Naive thymus-derived CD4-positive, alpha-beta T cell (primary cell): ENCODE measurements around the gene LSP1. TPM values are rescaled to one million over a fixed set of nuclear protein-coding genes. Genes with fewer than 3 reads are reported as not detected.

Experiments
- ATAC-seq: fragments of 150-1000 bp; cut with Tn5 transposase; 2 replicates; pipeline ENCODE4 v1.10.0; 2021; ENCODE audit warnings: mild to moderate bottlenecking, moderate library complexity
- CTCF ChIA-PET: fragments of 350-600 bp; sonication (Branson Sonifier 250); formaldehyde crosslinking; loops from one replicate; lab custom pipeline; 2021; ENCODE audit warnings: antibody characterized with exemption; lab: Charles Lee
- POLR2A ChIA-PET: fragments of 350-600 bp; sonication (Branson Sonifier 250); formaldehyde crosslinking; loops from one replicate; lab custom pipeline; 2021; ENCODE audit warnings: antibody characterized with exemption, inconsistent platforms; lab: Charles Lee
- DNase-seq, 9 donors: peaks; one replicate each; pipeline versions ENCODE4 v3.0.0 to v3.0.0-alpha.2; 2020 to 2022; ENCODE audit warnings: mixed read lengths in 1 of 9
- H3K27ac ChIP-seq: one replicate; pipeline ENCODE4 v1.7.0; 2013; ENCODE audit warnings: mild to moderate bottlenecking, low read depth, low read length, moderate library complexity
- H3K27me3 ChIP-seq, 2 donors: one replicate each; pipeline ENCODE4 v1.7.0; 2013; ENCODE audit warnings: low read length in 2 of 2, mild to moderate bottlenecking in 2 of 2, moderate library complexity in 2 of 2; ENCODE audit not compliant: control insufficient read depth in 2 of 2, insufficient read depth in 2 of 2
- H3K36me3 ChIP-seq, 3 experiments: 1 replicate in 2 of 3; 2 replicates in 1 of 3; pipeline ENCODE4 v1.7.0; 2013; ENCODE audit warnings: low read length in 3 of 3, mild to moderate bottlenecking in 3 of 3, moderate library complexity in 1 of 3; ENCODE audit not compliant: insufficient read depth in 3 of 3, control insufficient read depth in 2 of 3
- H3K4me1 ChIP-seq, 2 donors: one replicate each; pipeline ENCODE4 v1.7.0; 2013; ENCODE audit warnings: low read length in 2 of 2, mild to moderate bottlenecking in 2 of 2, moderate library complexity in 1 of 2; ENCODE audit not compliant: control insufficient read depth in 2 of 2, insufficient read depth in 2 of 2
- H3K4me3 ChIP-seq: 2 replicates; pipeline ENCODE4 v1.7.0; 2013; ENCODE audit warnings: mild to moderate bottlenecking, low read length
- H3K9me3 ChIP-seq, 3 experiments: 1 replicate in 2 of 3; 2 replicates in 1 of 3; pipeline ENCODE4 v1.7.0; 2013; ENCODE audit warnings: low read length in 3 of 3; ENCODE audit not compliant: control insufficient read depth in 2 of 3
- H3K27ac Mint-ChIP-seq, 9 donors: one replicate each; pipeline ENCODE4 v1.8.0; 2020 to 2022; ENCODE audit warnings: mixed read lengths in 9 of 9, mild to moderate bottlenecking in 8 of 9, moderate library complexity in 5 of 9, inconsistent platforms in 2 of 9
- H3K27me3 Mint-ChIP-seq, 5 donors: one replicate each; pipeline ENCODE4 v1.8.0; 2021 to 2022; ENCODE audit warnings: mixed read lengths in 5 of 5, mild to moderate bottlenecking in 1 of 5
- H3K36me3 Mint-ChIP-seq, 5 donors: one replicate each; pipeline ENCODE4 v1.8.0; 2020 to 2022; ENCODE audit warnings: mixed read lengths in 5 of 5, mild to moderate bottlenecking in 3 of 5, inconsistent platforms in 1 of 5
- H3K4me1 Mint-ChIP-seq, 7 donors: one replicate each; pipeline ENCODE4 v1.8.0; 2020 to 2022; ENCODE audit warnings: mixed read lengths in 7 of 7, mild to moderate bottlenecking in 3 of 7, inconsistent platforms in 1 of 7
- H3K4me3 Mint-ChIP-seq, 10 donors: one replicate each; pipeline ENCODE4 v1.8.0; 2020 to 2022; ENCODE audit warnings: mild to moderate bottlenecking in 10 of 10, mixed read lengths in 10 of 10, moderate library complexity in 6 of 10, inconsistent platforms in 2 of 10
- H3K9me3 Mint-ChIP-seq, 11 donors: one replicate each; pipeline ENCODE4 v1.8.0; 2020 to 2022; ENCODE audit warnings: mixed read lengths in 11 of 11, mild to moderate bottlenecking in 4 of 11, inconsistent platforms in 1 of 11, moderate library complexity in 1 of 11
- intact Hi-C, 2 donors: fragments of 100-400 bp; cut with micrococcal nuclease; formaldehyde crosslinking; loops; one replicate each; pipeline ENCODE4 v1.15.1; 2023
- polyA plus RNA-seq, 2 donors: library from polyadenylated mRNA; unstranded; fragments of 300-500 nt; fragmentation: Illumina TruSeq; gene quantifications; one replicate each; pipeline ENCODE4 v1.2.3, GENCODE V29; 2021
- total RNA-seq, 6 experiments: library from RNA in 5 of 6; stranded (reverse) in 5 of 6; gene quantifications; 1 replicate in 5 of 6; 2 replicates in 1 of 6; pipeline ENCODE4 v1.2.3 and lab custom pipeline; 2021 to 2026

Gene LSP1
- total and polyA plus RNA-seq, 7 experiments from 2014 or later, result 248 to 578 (median 295) TPM

DNA sequence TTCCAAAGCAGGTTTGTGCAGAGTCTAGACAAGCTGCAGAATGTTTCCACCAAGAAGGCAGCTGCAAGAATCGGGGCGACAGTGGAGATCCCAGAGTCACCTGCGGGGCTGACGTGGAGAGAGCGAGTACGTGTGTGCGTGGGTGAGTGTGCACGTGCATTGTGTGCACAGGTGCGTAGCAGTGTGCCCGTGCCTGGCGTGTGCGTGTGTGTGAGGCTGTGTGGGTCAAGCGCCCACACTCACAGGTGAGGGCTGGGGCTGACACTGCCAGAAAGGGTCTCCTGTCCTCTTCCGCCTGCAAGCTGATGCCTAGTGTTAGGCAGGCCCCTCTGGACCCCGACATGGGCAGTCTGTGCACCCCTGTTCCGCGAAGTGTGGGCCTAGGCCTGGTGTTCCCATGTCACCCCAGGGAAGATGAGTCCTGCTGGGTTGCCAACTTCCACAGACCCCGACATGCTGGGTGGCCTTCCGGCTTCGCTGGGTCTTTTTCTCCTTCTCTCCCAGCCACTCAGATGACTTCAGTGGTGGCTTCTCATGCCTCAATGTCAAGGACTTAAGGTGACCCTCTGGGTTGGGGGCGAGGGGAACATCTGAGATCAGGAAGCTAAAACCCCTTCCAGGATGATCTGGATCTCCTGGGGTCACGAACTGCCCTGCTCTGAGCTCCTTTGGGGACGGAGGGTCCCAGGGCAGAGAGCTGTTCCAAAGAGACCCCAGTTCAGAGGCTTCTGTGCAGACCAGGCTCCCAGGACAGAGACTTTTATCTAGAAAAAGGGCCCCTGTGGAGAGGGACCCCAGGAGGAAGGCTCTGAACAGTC is 28.5 kb upstream of the LSP1 start:
- Histone ChIP-seq H3K9me3 (no peaks in the 10 kb centered on the region), H3K27me3 (no peaks in the 10 kb centered on the region), H3K27ac (no peak overlapping the region), H3K36me3 (no peaks in the 10 kb centered on the region), H3K4me3 (no peak overlapping the region), H3K4me1 (no peaks in the 10 kb centered on the region)
- Mint-ChIP-seq H3K27me3 (peaks cover 0 to 11% (median 0%) of the 10 kb centered on the region in 5 donors), H3K9me3 (peaks cover 0 to 7% (median 2%) of the 10 kb centered on the region in 11 donors), H3K4me3 (no peak overlapping the region), H3K4me1 (peaks cover 0 to 1% (median 0%) of the 10 kb centered on the region in 7 donors), H3K36me3 (peaks cover 0 to 3% (median 0%) of the 10 kb centered on the region in 5 donors), H3K27ac (no peak overlapping the region)
- no peak for DNase-seq
- ChIA-PET POLR2A (no interaction called here), CTCF (no interaction called here)
- ATAC-seq, result no peak
- intact Hi-C loops, result no loop called here

DNA sequence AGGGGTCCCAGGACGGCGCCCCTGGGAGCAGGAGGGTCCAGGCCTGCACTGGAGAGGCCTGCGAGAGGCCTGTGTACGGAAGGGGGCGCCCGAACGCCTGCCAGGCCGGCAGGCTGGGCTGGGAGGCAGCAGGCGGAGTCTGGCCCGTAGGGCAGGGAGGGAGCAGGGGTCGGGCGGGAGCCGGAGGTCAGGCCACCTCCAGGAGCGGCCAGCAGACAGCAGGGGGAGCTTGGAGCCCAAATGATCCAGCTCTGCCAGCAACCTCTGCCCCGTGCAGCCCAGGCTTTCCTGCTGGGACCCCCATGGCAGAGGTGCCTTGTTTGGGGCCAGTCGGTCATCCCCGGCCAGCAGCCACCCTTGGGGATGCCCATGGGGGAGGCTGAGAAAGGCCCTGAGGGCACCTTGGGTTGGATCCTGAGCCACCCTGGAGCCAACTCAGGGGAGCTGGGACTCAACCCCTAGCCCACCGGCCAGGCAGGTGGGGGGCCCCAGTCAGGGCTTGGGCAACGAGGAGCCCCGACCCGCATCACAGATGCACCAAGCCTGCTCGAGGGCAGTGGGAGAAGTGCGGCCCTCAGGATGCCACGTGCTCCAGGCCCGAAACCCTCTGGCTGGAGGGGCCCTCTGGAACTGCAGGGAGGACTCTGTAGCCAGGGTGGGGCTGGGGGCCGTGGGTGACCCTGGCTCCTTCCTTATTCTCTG is 27.7 kb upstream of the LSP1 start:
- Mint-ChIP-seq H3K27ac (no peak overlapping the region), H3K9me3 (peaks cover 0 to 7% (median 0%) of the 10 kb centered on the region in 11 donors), H3K4me3 (no peak overlapping the region), H3K36me3 (no peaks in the 10 kb centered on the region), H3K27me3 (peaks cover 0 to 11% (median 0%) of the 10 kb centered on the region in 5 donors), H3K4me1 (peaks cover 0 to 1% (median 0%) of the 10 kb centered on the region in 7 donors)
- intact Hi-C loops, result no loop called here
- no peak overlapping the region for H3K4me3 ChIP-seq
- no peaks in the 10 kb centered on the region for H3K4me1 ChIP-seq
- CTCF ChIA-PET, result no interaction called here
- ATAC-seq (peak; percentile 68), DNase-seq (no peak)
- H3K36me3 ChIP-seq, result no peaks in the 10 kb centered on the region
- POLR2A ChIA-PET, result no interaction called here
- H3K27ac ChIP-seq, result no peak overlapping the region
- no peaks in the 10 kb centered on the region for H3K9me3 ChIP-seq
- no peaks in the 10 kb centered on the region for H3K27me3 ChIP-seq

- H3K4me3 ChIP-seq, result no peak overlapping the region
- peaks cover 0 to 11% (median 0%) of the 10 kb centered on the region in 5 donors for H3K27me3 Mint-ChIP-seq
- no peaks in the 10 kb centered on the region for H3K36me3 ChIP-seq
- DNase-seq (no peak), ATAC-seq (no peak)
- H3K4me1 ChIP-seq, result no peaks in the 10 kb centered on the region
- intact Hi-C loops, result no loop called here
- H3K9me3 Mint-ChIP-seq, result peaks cover 0 to 7% (median 0%) of the 10 kb centered on the region in 11 donors
- no peak overlapping the region for H3K4me3 Mint-ChIP-seq
- no peaks in the 10 kb centered on the region for H3K27me3 ChIP-seq
- ChIA-PET CTCF (interaction anchor here (3.4 kb wide), 1 partner anchor 132 kb away, joined by 17 read pairs; no protein-coding TSS in a partner anchor), POLR2A (no interaction called here)
- peaks cover 0 to 1% (median 0%) of the 10 kb centered on the region in 7 donors for H3K4me1 Mint-ChIP-seq
- H3K27ac ChIP-seq, result no peak overlapping the region
- H3K36me3 Mint-ChIP-seq, result no peaks in the 10 kb centered on the region
- H3K27ac Mint-ChIP-seq, result no peak overlapping the region
- H3K9me3 ChIP-seq, result no peaks in the 10 kb centered on the region
These were observed 27.0 kb upstream of the LSP1 start for GRCh38 chr11:1825785-1826451.

- Histone ChIP-seq H3K9me3 (no peaks in the 10 kb centered on the region), H3K4me3 (no peak overlapping the region), H3K36me3 (no peaks in the 10 kb centered on the region), H3K4me1 (no peaks in the 10 kb centered on the region), H3K27ac (no peak overlapping the region), H3K27me3 (no peaks in the 10 kb centered on the region)
- Mint-ChIP-seq H3K27ac (no peak overlapping the region), H3K4me1 (peaks cover 0 to 1% (median 0%) of the 10 kb centered on the region in 7 donors), H3K9me3 (peaks cover 0 to under 1% (median 0%) of the 10 kb centered on the region in 11 donors), H3K36me3 (no peaks in the 10 kb centered on the region), H3K4me3 (no peak overlapping the region), H3K27me3 (peaks cover 0 to 11% (median 0%) of the 10 kb centered on the region in 5 donors)
- ATAC-seq (no peak), DNase-seq (no peak)
- intact Hi-C loops, result no loop called here
- ChIA-PET CTCF (interaction anchor here (1.0 to 3.4 kb wide), 2 partner anchors 10 to 133 kb away, joined by 3 to 17 read pairs; no protein-coding TSS in a partner anchor), POLR2A (interaction anchor here (0.5 kb wide), 1 partner anchor 130 kb away, joined by 4 read pairs; the partner anchor contains the start of gene KRTAP5-6)
These were observed 26.3 kb upstream of the LSP1 start for GRCh38 chr11:1826552-1827094.

DNA sequence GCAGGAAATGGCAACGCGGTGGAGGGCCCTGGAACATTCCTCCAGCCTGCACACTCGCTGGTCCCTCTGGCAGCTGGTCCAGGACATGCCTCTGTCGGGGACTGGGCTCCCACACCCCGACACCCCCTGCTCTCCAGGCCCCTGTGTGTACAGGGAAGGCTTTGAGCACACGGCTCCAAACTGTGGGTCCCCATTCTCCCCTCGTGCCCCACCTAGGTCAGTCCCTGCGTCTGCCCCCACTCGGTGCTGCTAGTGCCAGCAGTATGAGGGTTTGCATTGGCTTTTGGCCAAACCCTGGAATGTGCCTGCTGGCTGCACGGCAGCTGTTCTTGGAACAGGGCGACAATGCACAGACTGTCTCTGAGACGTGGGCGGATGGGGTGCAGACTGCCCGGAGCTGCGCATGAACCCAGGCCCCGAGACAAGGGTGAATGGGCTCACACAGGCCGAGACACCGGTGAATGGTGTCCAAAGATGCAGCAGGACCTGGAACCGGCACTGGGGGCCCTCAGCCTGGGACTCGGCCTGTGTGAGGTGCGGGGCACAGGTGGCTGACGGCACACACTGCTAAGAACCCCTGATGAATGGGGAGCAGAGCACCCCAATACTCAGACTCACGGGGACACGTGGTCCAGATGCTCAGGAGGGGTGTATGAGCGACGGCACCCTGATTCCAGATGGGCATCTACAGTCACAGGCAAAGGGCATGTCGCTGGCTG is 25.6 kb upstream of the LSP1 start:
- no peaks in the 10 kb centered on the region for H3K9me3 Mint-ChIP-seq
- intact Hi-C loops, result no loop called here
- peaks cover 0 to 11% (median 3%) of the 10 kb centered on the region in 5 donors for H3K27me3 Mint-ChIP-seq
- Histone ChIP-seq H3K4me3 (no peak overlapping the region), H3K9me3 (no peaks in the 10 kb centered on the region), H3K36me3 (no peaks in the 10 kb centered on the region), H3K27ac (no peak overlapping the region), H3K4me1 (no peaks in the 10 kb centered on the region), H3K27me3 (no peaks in the 10 kb centered on the region)
- DNase-seq, result no peak
- no peaks in the 10 kb centered on the region for H3K36me3 Mint-ChIP-seq
- H3K4me1 Mint-ChIP-seq, result peaks cover 0 to 1% (median 0%) of the 10 kb centered on the region in 7 donors
- ChIA-PET CTCF (interaction anchor here (1.0 to 3.4 kb wide), 2 partner anchors 9 to 134 kb away, joined by 3 to 17 read pairs; no protein-coding TSS in a partner anchor), POLR2A (interaction anchor here (0.5 to 0.6 kb wide), 2 partner anchors 22 to 130 kb away, joined by 4 read pairs; partner anchors contain the start of gene KRTAP5-6)
- H3K4me3 Mint-ChIP-seq, result no peak overlapping the region
- H3K27ac Mint-ChIP-seq, result no peak overlapping the region
- no peak for ATAC-seq
